HepG2 (cell line): ENCODE results near the gene EP300. TPM values are rescaled to one million over a fixed set of nuclear protein-coding genes. Genes with fewer than 3 reads are reported as not detected.
A peak's percentile ranks its signal among the peaks of the same experiment; 100 is the strongest.

Experiments used
- GATAD2A ChIP-seq: IDR thresholded peaks from 2 replicates; pipeline ENCODE4 v1.6.1; 2016
- NPAS2 ChIP-seq: sonication (generic); formaldehyde crosslinking; IDR thresholded peaks from 2 replicates; pipeline ENCODE4 v1.8.0; 2022; ENCODE audit warnings: mild to moderate bottlenecking, missing genetic modification reagents, borderline replicate concordance
- REL ChIP-seq: sonication (generic); formaldehyde crosslinking; conservative IDR thresholded peaks from 2 replicates; pipeline ENCODE4 v1.8.0; 2022; ENCODE audit warnings: mild to moderate bottlenecking, missing genetic modification reagents, moderate library complexity
- ZFP37 ChIP-seq: sonication (generic); formaldehyde crosslinking; IDR thresholded peaks from 2 replicates; pipeline ENCODE4 v1.4.0; 2020; ENCODE audit warnings: missing genetic modification reagents, borderline replicate concordance
- ZFY ChIP-seq: sonication (generic); formaldehyde crosslinking; IDR thresholded peaks from 2 replicates; pipeline ENCODE4 v1.4.0; 2020; ENCODE audit warnings: missing genetic modification reagents
- ZNF224 ChIP-seq: sonication (generic); formaldehyde crosslinking; IDR thresholded peaks from 2 replicates; pipeline ENCODE4 v1.5.0; 2020; ENCODE audit warnings: mild to moderate bottlenecking, missing genetic modification reagents
- ZNF232 ChIP-seq: sonication (generic); formaldehyde crosslinking; IDR thresholded peaks from 2 replicates; pipeline ENCODE4 v1.4.0; 2020; ENCODE audit warnings: missing genetic modification reagents, borderline replicate concordance
- ZNF260 ChIP-seq: sonication (generic); formaldehyde crosslinking; IDR thresholded peaks from 2 replicates; pipeline ENCODE4 v1.4.0; 2020; ENCODE audit warnings: missing genetic modification reagents, low read depth, mild to moderate bottlenecking, borderline replicate concordance
- ZNF652 ChIP-seq: IDR thresholded peaks from 2 replicates; pipeline ENCODE4 v1.6.1; 2016; ENCODE audit warnings: low read depth, borderline replicate concordance
- ZNF792 ChIP-seq: IDR thresholded peaks from 2 replicates; pipeline ENCODE4 v1.6.1; 2016
- ZSCAN20 ChIP-seq: sonication (generic); formaldehyde crosslinking; IDR thresholded peaks from 2 replicates; pipeline ENCODE4 v1.4.0; 2020; ENCODE audit warnings: missing genetic modification reagents, mild to moderate bottlenecking, borderline replicate concordance
- ZZZ3 ChIP-seq: sonication (generic); formaldehyde crosslinking; IDR thresholded peaks from 2 replicates; pipeline ENCODE4 v1.4.0; 2020; ENCODE audit warnings: missing genetic modification reagents, mild to moderate bottlenecking, borderline replicate concordance
- polyA plus RNA-seq, 8 experiments: library from polyadenylated mRNA; depleted of rRNA in 3 of 8; stranded (reverse) in 7 of 8; unstranded in 1 of 8; fragments of >200 nt; fragmentation: Illumina TruSeq in 4 of 8; extraction: Trizol in 4 of 8; gene quantifications; 2 replicates each; pipeline versions ENCODE4 v1.2.1 to v1.2.3, GENCODE V29; 2011 to 2016; ENCODE audit warnings: low read depth in 4 of 8, missing spikeins in 1 of 8, mixed read lengths in 1 of 8; ENCODE audit not compliant: insufficient read depth in 1 of 8
- total RNA-seq, 5 experiments: library from RNA; depleted of rRNA; stranded (reverse); fragments of >200 nt; fragmentation: Illumina TruSeq; extraction: Trizol; gene quantifications; 2 replicates each; pipeline ENCODE4 v1.2.3, GENCODE V29; 2016; ENCODE audit warnings: low read depth in 1 of 5
- TF ChIP-seq, protein P1 (sequence below), 2 experiments: sonication (generic) in 1 of 2; formaldehyde crosslinking in 1 of 2; IDR thresholded peaks; 2 replicates each; pipeline versions ENCODE4 v1.4.0 to v1.6.1; 2018 to 2020; ENCODE audit warnings: missing genetic modification reagents in 2 of 2, borderline replicate concordance in 1 of 2, low read depth in 1 of 2, mild to moderate bottlenecking in 1 of 2, missing biosample characterization in 1 of 2
- TF ChIP-seq, protein P2 (sequence below): sonication (generic); formaldehyde crosslinking; conservative IDR thresholded peaks from 2 replicates; pipeline ENCODE4 v1.4.0; 2020; ENCODE audit warnings: mild to moderate bottlenecking, missing genetic modification reagents, moderate library complexity

Gene EP300
- total and polyA plus RNA-seq, 2 of the 13 experiments (the other 11 are each of a cell fraction or from before 2014, with no cell fraction given) = 13.6 to 14.9 TPM

DNA sequence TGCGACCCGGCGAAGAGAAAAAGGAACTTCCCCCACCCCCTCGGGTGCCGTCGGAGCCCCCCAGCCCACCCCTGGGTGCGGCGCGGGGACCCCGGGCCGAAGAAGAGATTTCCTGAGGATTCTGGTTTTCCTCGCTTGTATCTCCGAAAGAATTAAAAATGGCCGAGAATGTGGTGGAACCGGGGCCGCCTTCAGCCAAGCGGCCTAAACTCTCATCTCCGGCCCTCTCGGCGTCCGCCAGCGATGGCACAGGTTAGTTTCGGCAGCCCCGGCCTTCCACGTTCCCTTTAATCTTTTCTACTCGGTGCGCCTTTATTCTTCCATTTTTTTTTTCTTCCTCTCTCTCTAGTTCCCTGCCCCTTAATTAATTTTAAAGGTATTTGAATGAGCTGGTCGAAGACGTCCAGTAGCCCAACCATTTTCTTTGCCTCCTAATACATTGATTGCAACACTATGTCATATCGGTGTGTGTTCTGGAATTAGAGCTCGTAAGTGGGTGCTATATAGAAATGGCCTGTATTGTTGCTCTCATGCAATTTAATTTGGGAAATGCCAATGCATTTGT, 537 bp downstream of the EP300 start (continued):
- no peak for TF ChIP-seq ZNF224 (CRISPR knock-in tag)
- TF ChIP-seq ZNF792 = no peak
- no peak for TF ChIP-seq ZNF260 (CRISPR knock-in tag)
- no peak for TF ChIP-seq ZSCAN20 (CRISPR knock-in tag)
- TF ChIP-seq REL (CRISPR knock-in tag) = no peak
- peak; percentile 47; the same call in 1 of the 2 replicates for TF ChIP-seq ZNF232 (CRISPR knock-in tag)
- TF ChIP-seq, protein P1, sequence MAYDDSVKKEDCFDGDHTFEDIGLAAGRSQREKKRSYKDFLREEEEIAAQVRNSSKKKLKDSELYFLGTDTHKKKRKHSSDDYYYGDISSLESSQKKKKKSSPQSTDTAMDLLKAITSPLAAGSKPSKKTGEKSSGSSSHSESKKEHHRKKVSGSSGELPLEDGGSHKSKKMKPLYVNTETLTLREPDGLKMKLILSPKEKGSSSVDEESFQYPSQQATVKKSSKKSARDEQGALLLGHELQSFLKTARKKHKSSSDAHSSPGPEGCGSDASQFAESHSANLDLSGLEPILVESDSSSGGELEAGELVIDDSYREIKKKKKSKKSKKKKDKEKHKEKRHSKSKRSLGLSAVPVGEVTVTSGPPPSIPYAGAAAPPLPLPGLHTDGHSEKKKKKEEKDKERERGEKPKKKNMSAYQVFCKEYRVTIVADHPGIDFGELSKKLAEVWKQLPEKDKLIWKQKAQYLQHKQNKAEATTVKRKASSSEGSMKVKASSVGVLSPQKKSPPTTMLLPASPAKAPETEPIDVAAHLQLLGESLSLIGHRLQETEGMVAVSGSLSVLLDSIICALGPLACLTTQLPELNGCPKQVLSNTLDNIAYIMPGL (CRISPR knock-in tag; IDR thresholded peaks at IDR 0.05; ENCODE audit: borderline replicate concordance in 1 of 2, low read depth in 1 of 2) = 0 out of 4 replicates have a peak, but pooled peaks of 1 of the 2 experiments have one; percentile 36
- TF ChIP-seq ZZZ3 (CRISPR knock-in tag) = no peak
- no peak for TF ChIP-seq NPAS2 (CRISPR knock-in tag)
- no peak for TF ChIP-seq GATAD2A (CRISPR knock-in tag)
- no peak for TF ChIP-seq ZNF652 (CRISPR knock-in tag)
- TF ChIP-seq, protein P2, sequence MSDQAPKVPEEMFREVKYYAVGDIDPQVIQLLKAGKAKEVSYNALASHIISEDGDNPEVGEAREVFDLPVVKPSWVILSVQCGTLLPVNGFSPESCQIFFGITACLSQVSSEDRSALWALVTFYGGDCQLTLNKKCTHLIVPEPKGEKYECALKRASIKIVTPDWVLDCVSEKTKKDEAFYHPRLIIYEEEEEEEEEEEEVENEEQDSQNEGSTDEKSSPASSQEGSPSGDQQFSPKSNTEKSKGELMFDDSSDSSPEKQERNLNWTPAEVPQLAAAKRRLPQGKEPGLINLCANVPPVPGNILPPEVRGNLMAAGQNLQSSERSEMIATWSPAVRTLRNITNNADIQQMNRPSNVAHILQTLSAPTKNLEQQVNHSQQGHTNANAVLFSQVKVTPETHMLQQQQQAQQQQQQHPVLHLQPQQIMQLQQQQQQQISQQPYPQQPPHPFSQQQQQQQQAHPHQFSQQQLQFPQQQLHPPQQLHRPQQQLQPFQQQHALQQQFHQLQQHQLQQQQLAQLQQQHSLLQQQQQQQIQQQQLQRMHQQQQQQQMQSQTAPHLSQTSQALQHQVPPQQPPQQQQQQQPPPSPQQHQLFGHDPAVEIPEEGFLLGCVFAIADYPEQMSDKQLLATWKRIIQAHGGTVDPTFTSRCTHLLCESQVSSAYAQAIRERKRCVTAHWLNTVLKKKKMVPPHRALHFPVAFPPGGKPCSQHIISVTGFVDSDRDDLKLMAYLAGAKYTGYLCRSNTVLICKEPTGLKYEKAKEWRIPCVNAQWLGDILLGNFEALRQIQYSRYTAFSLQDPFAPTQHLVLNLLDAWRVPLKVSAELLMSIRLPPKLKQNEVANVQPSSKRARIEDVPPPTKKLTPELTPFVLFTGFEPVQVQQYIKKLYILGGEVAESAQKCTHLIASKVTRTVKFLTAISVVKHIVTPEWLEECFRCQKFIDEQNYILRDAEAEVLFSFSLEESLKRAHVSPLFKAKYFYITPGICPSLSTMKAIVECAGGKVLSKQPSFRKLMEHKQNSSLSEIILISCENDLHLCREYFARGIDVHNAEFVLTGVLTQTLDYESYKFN (CRISPR knock-in tag) = no peak
- peak; percentile 22 for TF ChIP-seq ZFY
- TF ChIP-seq ZFP37 (CRISPR knock-in tag) = no peak
